Measurements from ENCODE around the gene ACTR3C. TPM values are rescaled to one million over a fixed set of nuclear protein-coding genes. Genes with fewer than 3 reads are reported as not detected.

Gene ACTR3C
- total and polyA plus RNA-seq, 10 of the 15 experiments (the other 5 are each of a cell fraction or from before 2014, with no cell fraction given): 2.0 to 10.2 (median 6.3) TPM

DNA sequence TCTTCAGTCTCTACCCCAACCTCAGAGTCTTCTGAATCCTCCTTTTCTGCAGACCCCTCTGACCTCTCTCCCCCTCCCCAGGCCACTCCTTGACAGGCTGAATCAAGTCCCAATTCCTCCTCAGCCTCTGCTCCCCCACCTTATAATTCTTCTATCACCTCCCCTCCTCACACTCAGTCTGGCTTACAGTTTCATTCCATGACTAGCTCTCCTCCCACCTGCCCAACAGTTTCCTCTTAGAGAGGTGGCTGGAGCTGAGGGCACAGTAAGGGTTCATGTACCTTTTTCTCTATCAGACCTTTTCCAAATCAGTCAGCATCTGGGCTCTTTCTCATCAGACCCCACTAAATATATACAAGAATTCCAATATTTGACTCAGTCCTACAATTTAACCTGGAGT is 14.8 kb downstream of the ACTR3C start (continued):
- TF ChIP-seq, protein P1, sequence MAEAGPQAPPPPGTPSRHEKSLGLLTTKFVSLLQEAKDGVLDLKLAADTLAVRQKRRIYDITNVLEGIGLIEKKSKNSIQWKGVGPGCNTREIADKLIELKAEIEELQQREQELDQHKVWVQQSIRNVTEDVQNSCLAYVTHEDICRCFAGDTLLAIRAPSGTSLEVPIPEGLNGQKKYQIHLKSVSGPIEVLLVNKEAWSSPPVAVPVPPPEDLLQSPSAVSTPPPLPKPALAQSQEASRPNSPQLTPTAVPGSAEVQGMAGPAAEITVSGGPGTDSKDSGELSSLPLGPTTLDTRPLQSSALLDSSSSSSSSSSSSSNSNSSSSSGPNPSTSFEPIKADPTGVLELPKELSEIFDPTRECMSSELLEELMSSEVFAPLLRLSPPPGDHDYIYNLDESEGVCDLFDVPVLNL (IDR thresholded peaks at IDR 0.05; ENCODE audit: low read depth, low read length): no peak
- no peak for TF ChIP-seq YBX1 (IDR thresholded peaks at IDR 0.05)
- TF ChIP-seq CHD2 (IDR thresholded peaks at IDR 0.05; ENCODE audit: borderline replicate concordance, low read depth, low read length): no peak
- no peak for TF ChIP-seq HDAC6 (IDR thresholded peaks at IDR 0.05; ENCODE audit: unreplicated experiment)
- no peak for TF ChIP-seq BMI1 (IDR thresholded peaks at IDR 0.05; ENCODE audit: borderline replicate concordance)
- no peak for TF ChIP-seq RAD21 (IDR thresholded peaks at IDR 0.05; ENCODE audit: insufficient read depth, low read depth, low read length)
- TF ChIP-seq POLR2AphosphoS5 (IDR thresholded peaks at IDR 0.05; ENCODE audit: low read length): no peak
- no peak for TF ChIP-seq STAT3 (IDR thresholded peaks at IDR 0.05; ENCODE audit: low read depth, low read length)

DNA sequence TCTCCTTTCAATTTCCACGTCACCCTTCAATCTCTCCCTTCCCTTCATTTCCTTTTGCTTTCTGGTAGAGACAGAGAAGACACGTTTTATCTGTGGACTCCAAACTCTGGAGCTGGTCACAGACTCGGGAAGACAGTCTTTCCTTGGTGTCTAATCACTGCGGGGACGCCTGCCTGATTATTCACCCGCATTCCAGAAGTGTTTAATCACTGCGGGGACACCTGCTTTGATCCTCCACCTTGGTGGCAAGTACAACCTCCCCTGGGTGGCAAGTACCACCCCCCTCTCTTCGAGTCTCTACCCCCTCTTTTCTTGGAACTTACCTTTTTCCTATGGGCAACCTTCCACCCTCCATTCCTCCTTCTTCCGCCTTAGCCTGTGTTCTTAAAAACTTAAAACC is 15.4 kb downstream of the ACTR3C start:
- in situ Hi-C loops (cut with MboI) (no loop called here), intact Hi-C loops (cut with micrococcal nuclease; ENCODE audit: unreplicated experiment) (no loop called here)
- no peaks in the 10 kb centered on the region for H3K79me2 ChIP-seq (ENCODE audit: control insufficient read depth, insufficient read depth, low read length)
- SMC1A ChIA-PET (ENCODE audit: uncharacterized antibody, unreplicated experiment): no interaction called here
- no peaks in the 10 kb centered on the region for H3K27me3 ChIP-seq (replicated peaks in 1 of 2; ENCODE audit: control insufficient read depth in 2 of 2, insufficient read depth in 2 of 2, low read length in 1 of 2)
- DNase-seq (ENCODE audit: low read depth, low spot score) (no peak), FAIRE-seq (no peak), ATAC-seq (no peak)
- H3K4me2 ChIP-seq (ENCODE audit: control insufficient read depth, insufficient read depth): no peak overlapping the region
- H3K4me1 ChIP-seq (ENCODE audit: control insufficient read depth, insufficient read depth, low read length): no peaks in the 10 kb centered on the region
- WGBS (ENCODE audit: insufficient coverage, insufficient replicate concordance, low lambda C conversion rate, missing lambda C conversion rate): 74% methylated on average over 9 of the region's 9 CpGs
- BruUV-seq (replicated peaks): no TSS peak
- H3K4me3 ChIP-seq: no peak overlapping the region
- no peak overlapping the region for H3K27ac ChIP-seq (ENCODE audit: control insufficient read depth, insufficient read depth)
- no peak overlapping the region for H2AFZ ChIP-seq (ENCODE audit: control insufficient read depth, low read depth, low read length)
- H3K9ac ChIP-seq (ENCODE audit: control insufficient read depth, insufficient read depth, low read length): no peak overlapping the region
- no peaks in the 10 kb centered on the region for H3K36me3 ChIP-seq (ENCODE audit: control insufficient read depth in 2 of 2, insufficient read depth in 2 of 2, low read length in 1 of 2)
- POLR2A ChIA-PET: no interaction called here
- H3K9me3 ChIP-seq (replicated peaks; ENCODE audit: control insufficient read depth, insufficient read depth, low read length): no peaks in the 10 kb centered on the region
- CTCF ChIA-PET: no interaction called here
- RAD21 ChIA-PET (ENCODE audit: unreplicated experiment): no interaction called here
- H4K20me1 ChIP-seq (ENCODE audit: control insufficient read depth, insufficient read depth): no peaks in the 10 kb centered on the region
- TF ChIP-seq, protein P2, sequence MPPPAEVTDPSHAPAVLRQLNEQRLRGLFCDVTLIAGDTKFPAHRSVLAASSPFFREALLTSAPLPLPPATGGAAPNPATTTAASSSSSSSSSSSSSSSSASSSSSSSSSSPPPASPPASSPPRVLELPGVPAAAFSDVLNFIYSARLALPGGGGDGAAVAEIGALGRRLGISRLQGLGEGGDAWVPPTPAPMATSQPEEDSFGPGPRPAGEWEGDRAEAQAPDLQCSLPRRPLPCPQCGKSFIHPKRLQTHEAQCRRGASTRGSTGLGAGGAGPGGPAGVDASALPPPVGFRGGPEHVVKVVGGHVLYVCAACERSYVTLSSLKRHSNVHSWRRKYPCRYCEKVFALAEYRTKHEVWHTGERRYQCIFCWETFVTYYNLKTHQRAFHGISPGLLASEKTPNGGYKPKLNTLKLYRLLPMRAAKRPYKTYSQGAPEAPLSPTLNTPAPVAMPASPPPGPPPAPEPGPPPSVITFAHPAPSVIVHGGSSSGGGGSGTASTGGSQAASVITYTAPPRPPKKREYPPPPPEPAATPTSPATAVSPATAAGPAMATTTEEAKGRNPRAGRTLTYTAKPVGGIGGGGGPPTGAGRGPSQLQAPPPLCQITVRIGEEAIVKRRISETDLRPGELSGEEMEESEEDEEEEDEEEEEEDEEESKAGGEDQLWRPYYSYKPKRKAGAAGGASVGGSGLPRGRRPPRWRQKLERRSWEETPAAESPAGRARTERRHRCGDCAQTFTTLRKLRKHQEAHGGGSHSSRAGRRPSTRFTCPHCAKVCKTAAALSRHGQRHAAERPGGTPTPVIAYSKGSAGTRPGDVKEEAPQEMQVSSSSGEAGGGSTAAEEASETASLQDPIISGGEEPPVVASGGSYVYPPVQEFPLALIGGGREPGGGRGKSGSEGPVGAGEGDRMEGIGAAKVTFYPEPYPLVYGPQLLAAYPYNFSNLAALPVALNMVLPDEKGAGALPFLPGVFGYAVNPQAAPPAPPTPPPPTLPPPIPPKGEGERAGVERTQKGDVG (CRISPR knock-in tag; IDR thresholded peaks at IDR 0.05): no peak
- TF ChIP-seq, protein P3, sequence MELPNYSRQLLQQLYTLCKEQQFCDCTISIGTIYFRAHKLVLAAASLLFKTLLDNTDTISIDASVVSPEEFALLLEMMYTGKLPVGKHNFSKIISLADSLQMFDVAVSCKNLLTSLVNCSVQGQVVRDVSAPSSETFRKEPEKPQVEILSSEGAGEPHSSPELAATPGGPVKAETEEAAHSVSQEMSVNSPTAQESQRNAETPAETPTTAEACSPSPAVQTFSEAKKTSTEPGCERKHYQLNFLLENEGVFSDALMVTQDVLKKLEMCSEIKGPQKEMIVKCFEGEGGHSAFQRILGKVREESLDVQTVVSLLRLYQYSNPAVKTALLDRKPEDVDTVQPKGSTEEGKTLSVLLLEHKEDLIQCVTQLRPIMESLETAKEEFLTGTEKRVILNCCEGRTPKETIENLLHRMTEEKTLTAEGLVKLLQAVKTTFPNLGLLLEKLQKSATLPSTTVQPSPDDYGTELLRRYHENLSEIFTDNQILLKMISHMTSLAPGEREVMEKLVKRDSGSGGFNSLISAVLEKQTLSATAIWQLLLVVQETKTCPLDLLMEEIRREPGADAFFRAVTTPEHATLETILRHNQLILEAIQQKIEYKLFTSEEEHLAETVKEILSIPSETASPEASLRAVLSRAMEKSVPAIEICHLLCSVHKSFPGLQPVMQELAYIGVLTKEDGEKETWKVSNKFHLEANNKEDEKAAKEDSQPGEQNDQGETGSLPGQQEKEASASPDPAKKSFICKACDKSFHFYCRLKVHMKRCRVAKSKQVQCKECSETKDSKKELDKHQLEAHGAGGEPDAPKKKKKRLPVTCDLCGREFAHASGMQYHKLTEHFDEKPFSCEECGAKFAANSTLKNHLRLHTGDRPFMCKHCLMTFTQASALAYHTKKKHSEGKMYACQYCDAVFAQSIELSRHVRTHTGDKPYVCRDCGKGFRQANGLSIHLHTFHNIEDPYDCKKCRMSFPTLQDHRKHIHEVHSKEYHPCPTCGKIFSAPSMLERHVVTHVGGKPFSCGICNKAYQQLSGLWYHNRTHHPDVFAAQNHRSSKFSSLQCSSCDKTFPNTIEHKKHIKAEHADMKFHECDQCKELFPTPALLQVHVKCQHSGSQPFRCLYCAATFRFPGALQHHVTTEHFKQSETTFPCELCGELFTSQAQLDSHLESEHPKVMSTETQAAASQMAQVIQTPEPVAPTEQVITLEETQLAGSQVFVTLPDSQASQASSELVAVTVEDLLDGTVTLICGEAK (IDR thresholded peaks at IDR 0.05; ENCODE audit: borderline replicate concordance): no peak
- TF ChIP-seq CEBPB (IDR thresholded peaks at IDR 0.05; ENCODE audit: borderline replicate concordance in 1 of 2, low read depth in 2 of 2, low read length in 2 of 2) (no peak), CHD4 (IDR thresholded peaks at IDR 0.05) (no peak), RCOR1 (conservative IDR thresholded peaks at IDR 0.05; ENCODE audit: low read depth, low read length) (no peak), ZZZ3 (IDR thresholded peaks at IDR 0.05; ENCODE audit: control insufficient read depth, insufficient read length, low read depth) (no peak)
- TF ChIP-seq, protein P4, sequence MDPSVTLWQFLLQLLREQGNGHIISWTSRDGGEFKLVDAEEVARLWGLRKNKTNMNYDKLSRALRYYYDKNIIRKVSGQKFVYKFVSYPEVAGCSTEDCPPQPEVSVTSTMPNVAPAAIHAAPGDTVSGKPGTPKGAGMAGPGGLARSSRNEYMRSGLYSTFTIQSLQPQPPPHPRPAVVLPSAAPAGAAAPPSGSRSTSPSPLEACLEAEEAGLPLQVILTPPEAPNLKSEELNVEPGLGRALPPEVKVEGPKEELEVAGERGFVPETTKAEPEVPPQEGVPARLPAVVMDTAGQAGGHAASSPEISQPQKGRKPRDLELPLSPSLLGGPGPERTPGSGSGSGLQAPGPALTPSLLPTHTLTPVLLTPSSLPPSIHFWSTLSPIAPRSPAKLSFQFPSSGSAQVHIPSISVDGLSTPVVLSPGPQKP (IDR thresholded peaks at IDR 0.05; ENCODE audit: low read depth, low read length): no peak
